ENCODE measurements around the gene ABLIM2. TPM values are rescaled to one million over a fixed set of nuclear protein-coding genes. Genes with fewer than 3 reads are reported as not detected.

ABLIM2 gene
- polyA plus RNA-seq, 4 donors: 6.2 to 8.4 (median 6.8) TPM

GRCh38 chr4:8078109-8078494 lies 80.5 kb downstream of the ABLIM2 start:
- no peak for DNase-seq (ENCODE audit: low read depth in 4 of 4, low spot score in 2 of 4)

- DNase-seq (ENCODE audit: low read depth in 4 of 4, low spot score in 2 of 4): no peak
Observed at GRCh38 chr4:8077181-8078108, 81.2 kb downstream of the ABLIM2 start.

GRCh38 chr4:8076023-8076422 lies 82.6 kb downstream of the ABLIM2 start:
- no peak for DNase-seq (ENCODE audit: low read depth in 4 of 4, low spot score in 2 of 4)

- no peak for DNase-seq (ENCODE audit: low read depth in 4 of 4, low spot score in 2 of 4)
Observed at GRCh38 chr4:8073206-8073863, 85.3 kb downstream of the ABLIM2 start.

- no peak for DNase-seq (ENCODE audit: low read depth in 4 of 4, low spot score in 2 of 4)
Observed at GRCh38 chr4:8072235-8072968, 86.2 kb downstream of the ABLIM2 start.

- no peak for DNase-seq (ENCODE audit: low read depth in 4 of 4, low spot score in 2 of 4)
Observed at GRCh38 chr4:8071766-8072165, 86.8 kb downstream of the ABLIM2 start.

- DNase-seq (ENCODE audit: low read depth in 4 of 4, low spot score in 2 of 4): no peak
Observed at GRCh38 chr4:8070736-8071718, 87.6 kb downstream of the ABLIM2 start.

- DNase-seq (ENCODE audit: low read depth in 4 of 4, low spot score in 2 of 4): no peak
Observed at GRCh38 chr4:8069102-8069752, 89.4 kb downstream of the ABLIM2 start.

- no peak for DNase-seq (ENCODE audit: low read depth in 4 of 4, low spot score in 2 of 4)
Observed at GRCh38 chr4:8067945-8068896, 90.4 kb downstream of the ABLIM2 start.

GRCh38 chr4:8067274-8067936 lies 91.2 kb downstream of the ABLIM2 start:
- no peak for DNase-seq (ENCODE audit: low read depth in 4 of 4, low spot score in 2 of 4)

GRCh38 chr4:8066336-8066931 lies 92.2 kb downstream of the ABLIM2 start:
- DNase-seq (ENCODE audit: low read depth in 4 of 4, low spot score in 2 of 4): no peak

GRCh38 chr4:8063974-8064563 lies 94.5 kb downstream of the ABLIM2 start:
- DNase-seq (ENCODE audit: low read depth in 4 of 4, low spot score in 2 of 4): no peak

- DNase-seq (ENCODE audit: low read depth in 4 of 4, low spot score in 2 of 4): no peak
Observed at GRCh38 chr4:8061573-8061972, 97.0 kb downstream of the ABLIM2 start.

- DNase-seq (ENCODE audit: low read depth in 4 of 4, low spot score in 2 of 4): no peak
Observed at GRCh38 chr4:8061145-8061544, 97.5 kb downstream of the ABLIM2 start.

GRCh38 chr4:8060632-8061031 lies 98.0 kb downstream of the ABLIM2 start:
- DNase-seq (ENCODE audit: low read depth in 4 of 4, low spot score in 2 of 4): no peak

- no peak for DNase-seq (ENCODE audit: low read depth in 4 of 4, low spot score in 2 of 4)
Observed at GRCh38 chr4:8058031-8058479, 100.6 kb downstream of the ABLIM2 start.

- no peak for DNase-seq (ENCODE audit: low read depth in 4 of 4, low spot score in 2 of 4)
Observed at GRCh38 chr4:8055206-8055605, 103.4 kb downstream of the ABLIM2 start.
